Stimulated activated effector memory CD8-positive, alpha-beta T cell treated with anti-CD3 and anti-CD28 coated beads, Interleukin-12 subunit alpha, Interleukin-12 subunit beta, amount 100 ng/mL, for 72 hours (primary cell): ENCODE measurements around the gene TEN1.
A peak's percentile ranks its signal among the peaks of the same experiment; 100 is the strongest.

ENCODE experiments used
- ATAC-seq: fragments of 150-1000 bp; cut with Tn5 transposase; 2 replicates; pipeline ENCODE4 v1.10.0; 2021
- DNase-seq, 2 donors: peaks; one replicate each; pipeline ENCODE4 v3.0.0; 2021 to 2022; ENCODE audit warnings: low spot score in 2 of 2
- H3K27ac Mint-ChIP-seq: one replicate; pipeline ENCODE4 v1.8.0; 2022; ENCODE audit warnings: mild to moderate bottlenecking, mixed read lengths
- H3K36me3 Mint-ChIP-seq: one replicate; pipeline ENCODE4 v1.8.0; 2022; ENCODE audit warnings: mild to moderate bottlenecking, mixed read lengths
- H3K4me1 Mint-ChIP-seq: one replicate; pipeline ENCODE4 v1.8.0; 2022; ENCODE audit warnings: mixed read lengths
- H3K4me3 Mint-ChIP-seq: one replicate; pipeline ENCODE4 v1.8.0; 2022; ENCODE audit warnings: mild to moderate bottlenecking, mixed read lengths
- H3K9me3 Mint-ChIP-seq: one replicate; pipeline ENCODE4 v1.8.0; 2022; ENCODE audit warnings: mixed read lengths

TEN1 gene, protein sequence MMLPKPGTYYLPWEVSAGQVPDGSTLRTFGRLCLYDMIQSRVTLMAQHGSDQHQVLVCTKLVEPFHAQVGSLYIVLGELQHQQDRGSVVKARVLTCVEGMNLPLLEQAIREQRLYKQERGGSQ

DNA sequence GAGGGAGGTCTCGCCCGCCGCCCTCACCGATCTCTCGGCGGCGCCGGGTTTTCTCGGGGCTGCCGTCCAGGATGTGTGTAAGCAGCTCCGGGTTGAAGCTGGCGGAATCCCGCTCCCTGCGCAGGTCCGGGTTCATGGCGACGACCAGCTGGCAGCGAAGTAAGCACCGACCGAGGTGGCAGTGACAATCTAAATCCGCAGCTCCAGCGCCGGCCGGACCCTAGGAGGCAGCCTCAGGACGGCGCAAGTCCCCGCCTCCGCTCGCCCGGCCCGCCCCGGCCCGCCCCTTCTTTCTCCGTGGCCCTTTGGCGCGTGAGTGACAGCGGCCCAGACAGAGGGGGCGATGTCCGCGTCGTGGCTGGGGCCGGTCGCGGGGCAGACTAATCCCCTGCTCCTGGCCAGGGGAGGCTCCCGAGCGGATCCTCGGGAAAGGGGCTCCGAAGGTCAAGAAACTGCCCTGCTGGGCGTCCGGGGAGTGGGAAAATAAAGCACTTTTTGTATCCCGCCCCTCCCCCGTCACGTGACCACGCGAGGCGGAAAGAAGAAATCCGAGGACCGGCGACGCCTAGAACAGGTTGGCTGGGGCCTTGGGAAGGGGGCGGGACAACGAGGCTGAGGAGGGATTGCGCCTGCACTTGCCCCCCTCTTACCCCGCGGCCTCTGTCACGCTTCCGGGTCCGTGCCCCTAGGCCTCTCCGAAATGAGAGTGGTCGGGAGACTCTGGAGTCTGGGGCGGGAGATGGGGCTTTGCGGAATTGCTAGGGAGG, at the start of gene TEN1, which contains the start of gene ACOX1:
TSS of gene TEN1 (plus strand) at position 303 of the 767 bp plus-strand sequence. CDS start 6,953 bp downstream, outside the sequence.
TSS of gene ACOX1 (minus strand) at position 229 of the 767 bp plus-strand sequence. CDS start at position 136, 93 bp downstream.
- Mint-ChIP-seq H3K27ac (peak within 1 kb of the TSS; percentile 100), H3K9me3 (no peaks in the 10 kb centered on the region), H3K4me3 (peak within 1 kb of the TSS; percentile 96), H3K4me1 (peaks cover 32% of the 10 kb centered on the region), H3K36me3 (peaks cover 35% of the 10 kb centered on the region)
- ATAC-seq = peak; percentile 98
- DNase-seq = peak; percentile 84 to 99

DNA sequence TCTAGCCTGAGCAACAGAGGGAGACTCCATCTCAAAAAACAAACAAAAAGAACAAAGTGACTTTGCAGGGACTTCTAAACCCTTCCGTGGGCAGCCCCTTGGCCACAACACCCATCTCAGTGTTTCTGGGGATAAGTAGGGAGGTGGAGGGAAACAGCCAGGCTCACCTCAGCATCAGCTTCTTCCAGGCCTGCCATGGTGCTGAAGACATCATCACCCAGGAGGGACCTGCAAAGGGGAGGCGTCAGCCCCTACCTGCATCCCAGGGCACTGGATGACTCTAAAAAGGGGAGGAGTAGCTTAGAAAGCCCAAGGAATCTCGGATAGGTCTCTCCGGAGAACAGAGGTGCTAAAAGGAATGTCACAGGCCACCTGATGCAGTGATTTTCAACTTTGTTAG, 48.0 kb upstream of the TEN1 start:
- Mint-ChIP-seq H3K4me3 (no peak overlapping the region), H3K9me3 (no peaks in the 10 kb centered on the region), H3K27ac (no peak overlapping the region), H3K4me1 (no peaks in the 10 kb centered on the region), H3K36me3 (no peaks in the 10 kb centered on the region)
- no peak for ATAC-seq
- no peak for DNase-seq

DNA sequence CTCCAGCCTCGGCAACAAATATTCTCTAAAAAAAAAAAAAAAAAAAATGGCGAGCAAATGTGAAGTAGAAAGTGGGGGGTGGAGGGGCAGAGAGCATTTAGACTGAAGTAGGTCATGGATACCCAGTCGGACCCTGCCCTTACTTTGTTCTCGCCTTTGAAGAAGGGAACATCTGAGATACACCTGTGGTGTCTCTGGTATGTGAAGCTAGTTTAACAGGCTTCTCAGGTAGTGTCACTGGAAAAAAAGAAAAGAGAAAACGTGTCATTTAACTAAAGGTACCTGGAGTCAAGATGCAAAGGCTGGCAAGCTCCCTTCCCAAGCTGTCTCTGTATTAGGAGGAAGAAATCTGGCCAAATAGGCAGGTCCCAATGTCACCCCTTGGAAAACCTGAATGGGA, 46.2 kb upstream of the TEN1 start:
- no peaks in the 10 kb centered on the region for H3K36me3 Mint-ChIP-seq
- H3K4me3 Mint-ChIP-seq = no peak overlapping the region
- no peaks in the 10 kb centered on the region for H3K9me3 Mint-ChIP-seq
- DNase-seq (no peak), ATAC-seq (no peak)
- no peaks in the 10 kb centered on the region for H3K4me1 Mint-ChIP-seq
- no peak overlapping the region for H3K27ac Mint-ChIP-seq

DNA sequence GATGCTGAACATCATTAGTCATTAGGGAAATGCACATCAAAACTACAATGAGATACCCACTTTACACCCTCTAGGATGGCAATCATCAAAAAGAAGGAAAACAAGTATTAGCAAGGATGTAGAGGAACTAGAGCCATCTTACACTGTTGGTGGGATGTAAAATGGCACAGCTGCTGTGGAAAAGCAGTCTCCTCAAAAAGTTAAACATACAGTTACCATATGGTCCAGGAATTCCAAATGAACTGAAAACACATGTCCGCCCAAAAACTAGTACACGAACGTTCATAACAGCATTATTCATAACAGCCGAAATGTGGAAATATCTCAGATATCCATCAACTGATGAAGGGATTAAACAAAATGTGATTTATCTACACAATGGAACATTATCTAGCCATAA, 45.2 kb upstream of the TEN1 start:
- Mint-ChIP-seq H3K36me3 (no peaks in the 10 kb centered on the region), H3K9me3 (no peaks in the 10 kb centered on the region), H3K27ac (no peak overlapping the region), H3K4me3 (no peak overlapping the region), H3K4me1 (no peaks in the 10 kb centered on the region)
- no peak for ATAC-seq
- no peak for DNase-seq

DNA sequence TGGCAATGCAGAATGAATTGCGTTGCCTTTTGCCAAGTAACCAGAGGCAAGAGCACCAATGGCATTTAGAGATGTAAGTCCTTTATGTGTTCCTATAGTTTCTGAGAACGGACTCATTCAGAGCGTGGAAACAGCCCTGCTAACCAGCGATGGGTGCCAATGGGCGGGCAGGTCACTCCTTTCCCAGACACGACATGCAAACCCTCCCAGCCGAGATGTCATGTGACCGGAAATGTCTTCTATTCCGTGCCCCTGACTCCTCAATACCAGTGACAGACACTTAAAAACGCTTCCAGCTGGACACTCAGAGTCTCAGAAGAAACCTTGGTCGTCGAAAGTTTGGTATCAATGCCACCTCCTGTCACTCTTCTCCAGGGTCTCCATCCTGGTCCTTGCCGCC, 41.4 kb upstream of the TEN1 start:
- Mint-ChIP-seq H3K36me3 (no peaks in the 10 kb centered on the region), H3K27ac (no peak overlapping the region), H3K4me3 (no peak overlapping the region), H3K4me1 (peaks cover 16% of the 10 kb centered on the region), H3K9me3 (no peaks in the 10 kb centered on the region)
- ATAC-seq (no peak), DNase-seq (no peak)

DNA sequence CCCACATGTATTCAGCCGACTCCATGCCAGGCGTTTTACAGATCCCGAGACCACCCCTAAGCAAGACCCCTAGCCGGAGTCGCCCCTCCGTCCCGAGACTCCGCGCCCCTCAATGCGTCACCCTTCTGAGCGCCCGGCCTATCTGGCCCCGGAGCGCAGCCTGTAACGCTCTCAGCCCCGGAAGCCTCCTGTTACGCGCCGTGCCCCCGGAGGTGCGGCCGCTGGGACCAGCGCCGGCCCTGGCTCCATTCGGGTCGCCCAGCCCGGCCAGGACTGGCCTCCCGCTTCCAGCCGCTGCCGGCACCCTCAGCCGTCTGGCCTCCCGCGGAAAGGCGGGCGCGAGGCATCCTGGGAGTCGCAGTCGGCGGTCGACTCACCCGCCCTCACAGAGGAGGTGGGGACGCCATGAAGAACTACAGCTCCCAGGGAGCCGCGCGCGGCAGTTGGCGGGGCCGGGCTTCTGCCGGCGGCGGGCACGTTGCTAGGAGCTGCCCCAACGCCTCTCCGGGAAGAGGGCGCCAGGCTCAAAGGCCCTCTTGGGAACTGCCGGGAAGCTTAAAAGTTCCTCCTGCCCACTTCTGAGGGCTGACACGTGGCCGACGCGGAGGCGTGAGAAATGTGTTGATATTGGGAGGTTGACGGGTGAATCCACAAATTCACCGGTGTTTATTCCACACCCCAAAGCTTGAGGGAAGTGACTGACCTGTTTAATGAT, 38.2 kb upstream of the TEN1 start, which contains the start of gene FBF1:
TSS of gene FBF1 (minus strand) at position 316 of the 715 bp plus-strand sequence. CDS start 2,893 bp downstream, outside the sequence.
- ATAC-seq (peak; percentile 99), DNase-seq (peak; percentile 81 to 94)
- H3K27ac Mint-ChIP-seq = peak within 1 kb of the TSS; percentile 94
- no peaks in the 10 kb centered on the region for H3K36me3 Mint-ChIP-seq
- H3K4me1 Mint-ChIP-seq = peaks cover 16% of the 10 kb centered on the region
- no peaks in the 10 kb centered on the region for H3K9me3 Mint-ChIP-seq
- H3K4me3 Mint-ChIP-seq = peak within 1 kb of the TSS; percentile 91

DNA sequence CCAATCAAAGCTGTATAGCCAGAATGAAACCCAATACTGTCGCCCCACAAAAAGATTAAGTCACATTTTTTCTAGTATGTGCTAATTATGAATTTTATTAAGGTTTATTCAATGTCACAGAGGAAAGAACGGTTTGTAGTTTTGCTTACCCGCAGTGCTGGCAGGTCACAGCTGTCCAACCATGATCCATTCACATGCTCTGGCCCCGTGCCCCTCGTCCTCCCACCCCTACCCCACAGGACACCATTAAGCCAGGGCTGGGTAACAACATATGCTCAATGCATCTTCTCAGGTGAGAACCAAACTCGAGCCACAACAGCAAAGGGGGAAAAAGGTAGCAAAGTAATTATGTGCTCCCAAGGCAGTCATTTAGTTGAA, 37.6 kb upstream of the TEN1 start:
- Mint-ChIP-seq H3K36me3 (peaks cover 5% of the 10 kb centered on the region), H3K27ac (no peak overlapping the region), H3K4me1 (peaks cover 16% of the 10 kb centered on the region), H3K9me3 (no peaks in the 10 kb centered on the region), H3K4me3 (peak overlapping the region; percentile 91)
- ATAC-seq (no peak), DNase-seq (no peak)

DNA sequence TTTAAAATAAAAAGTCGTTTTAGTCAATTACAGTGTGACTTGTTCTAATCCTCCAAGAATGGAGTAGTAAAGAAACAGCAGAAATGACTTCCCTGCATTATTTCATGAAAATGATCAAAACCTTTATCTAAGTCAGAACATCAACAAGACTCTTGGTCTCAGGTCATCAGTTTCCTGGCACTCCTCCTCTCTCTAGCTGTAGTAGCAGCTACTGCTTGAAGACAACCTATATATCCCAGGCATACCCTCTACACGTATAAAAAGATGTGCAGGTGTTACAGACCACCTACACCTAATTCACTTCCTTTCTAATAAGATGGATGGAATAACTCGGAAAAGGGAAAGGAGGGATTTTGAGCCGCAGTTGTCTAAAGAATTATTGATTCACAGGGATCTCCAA, 36.6 kb upstream of the TEN1 start:
- Mint-ChIP-seq H3K4me1 (peaks cover 16% of the 10 kb centered on the region), H3K4me3 (no peak overlapping the region), H3K9me3 (no peaks in the 10 kb centered on the region), H3K36me3 (peaks cover 16% of the 10 kb centered on the region), H3K27ac (no peak overlapping the region)
- ATAC-seq (no peak), DNase-seq (no peak)

DNA sequence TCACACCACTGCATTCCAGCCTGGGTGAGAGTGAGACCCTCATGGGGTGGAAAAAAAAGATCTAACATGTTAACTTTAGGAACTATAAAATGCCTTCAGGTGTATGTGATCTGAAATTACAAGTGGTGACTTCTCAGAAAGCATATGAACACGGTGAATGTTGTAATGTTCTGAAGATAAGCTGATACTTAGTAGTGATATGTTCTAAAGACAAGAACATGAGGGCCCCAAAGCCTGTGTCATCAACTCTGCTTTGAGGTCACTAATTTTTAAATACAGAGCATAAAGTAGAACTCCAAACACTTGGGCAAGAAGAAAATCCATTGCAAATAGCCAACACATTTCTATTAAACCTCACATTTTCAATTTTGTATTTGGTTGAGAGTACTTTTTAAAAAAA, 35.5 kb upstream of the TEN1 start:
- peaks cover 26% of the 10 kb centered on the region for H3K36me3 Mint-ChIP-seq
- H3K27ac Mint-ChIP-seq = peak overlapping the region; percentile 36
- ATAC-seq (no peak), DNase-seq (no peak)
- no peak overlapping the region for H3K4me3 Mint-ChIP-seq
- H3K4me1 Mint-ChIP-seq = peaks cover 16% of the 10 kb centered on the region
- H3K9me3 Mint-ChIP-seq = no peaks in the 10 kb centered on the region

DNA sequence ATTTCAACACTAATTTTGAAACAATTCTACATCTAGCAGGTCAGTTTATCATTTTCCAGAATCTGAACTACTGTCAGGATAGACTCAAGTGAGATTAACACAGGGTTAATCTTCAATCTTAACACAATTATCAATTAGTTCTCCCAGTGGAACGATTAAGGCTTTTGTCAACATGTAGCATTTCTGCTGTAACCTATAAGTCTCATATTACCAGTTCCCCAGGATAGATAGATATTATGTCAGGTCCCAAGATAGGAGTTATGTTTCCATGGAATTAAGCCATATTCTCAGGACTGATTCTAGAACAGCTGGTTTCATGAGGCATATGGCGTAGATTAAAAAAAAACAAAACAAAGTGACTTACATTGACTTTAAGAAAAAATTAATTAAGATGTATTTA, 33.8 kb upstream of the TEN1 start:
- DNase-seq (no peak), ATAC-seq (no peak)
- peaks cover 15% of the 10 kb centered on the region for H3K4me1 Mint-ChIP-seq
- H3K9me3 Mint-ChIP-seq = no peaks in the 10 kb centered on the region
- peaks cover 43% of the 10 kb centered on the region for H3K36me3 Mint-ChIP-seq
- no peak overlapping the region for H3K27ac Mint-ChIP-seq
- H3K4me3 Mint-ChIP-seq = no peak overlapping the region

DNA sequence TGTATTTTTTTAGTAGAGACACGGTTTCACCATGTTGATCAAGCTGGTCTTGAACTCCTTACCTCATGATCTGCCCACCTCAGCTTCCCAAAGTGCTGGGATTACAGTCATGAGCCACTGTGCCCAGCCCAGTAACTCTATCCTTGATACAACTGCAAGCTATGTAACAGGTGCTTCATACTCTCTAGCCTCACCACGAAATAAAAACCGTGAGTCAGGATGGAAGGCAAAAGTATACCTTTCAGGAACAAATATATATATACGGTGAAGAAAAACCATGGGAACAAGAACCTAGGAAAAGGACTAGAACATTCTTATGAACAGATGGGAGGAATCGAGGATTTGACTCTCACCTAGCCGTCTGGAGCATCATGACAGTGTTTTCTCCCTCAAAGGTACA, 28.6 kb upstream of the TEN1 start:
- peaks cover 95% of the 10 kb centered on the region for H3K36me3 Mint-ChIP-seq
- no peak overlapping the region for H3K4me3 Mint-ChIP-seq
- ATAC-seq = no peak
- H3K4me1 Mint-ChIP-seq = peaks cover 5% of the 10 kb centered on the region
- H3K9me3 Mint-ChIP-seq = no peaks in the 10 kb centered on the region
- no peak for DNase-seq
- H3K27ac Mint-ChIP-seq = no peak overlapping the region

DNA sequence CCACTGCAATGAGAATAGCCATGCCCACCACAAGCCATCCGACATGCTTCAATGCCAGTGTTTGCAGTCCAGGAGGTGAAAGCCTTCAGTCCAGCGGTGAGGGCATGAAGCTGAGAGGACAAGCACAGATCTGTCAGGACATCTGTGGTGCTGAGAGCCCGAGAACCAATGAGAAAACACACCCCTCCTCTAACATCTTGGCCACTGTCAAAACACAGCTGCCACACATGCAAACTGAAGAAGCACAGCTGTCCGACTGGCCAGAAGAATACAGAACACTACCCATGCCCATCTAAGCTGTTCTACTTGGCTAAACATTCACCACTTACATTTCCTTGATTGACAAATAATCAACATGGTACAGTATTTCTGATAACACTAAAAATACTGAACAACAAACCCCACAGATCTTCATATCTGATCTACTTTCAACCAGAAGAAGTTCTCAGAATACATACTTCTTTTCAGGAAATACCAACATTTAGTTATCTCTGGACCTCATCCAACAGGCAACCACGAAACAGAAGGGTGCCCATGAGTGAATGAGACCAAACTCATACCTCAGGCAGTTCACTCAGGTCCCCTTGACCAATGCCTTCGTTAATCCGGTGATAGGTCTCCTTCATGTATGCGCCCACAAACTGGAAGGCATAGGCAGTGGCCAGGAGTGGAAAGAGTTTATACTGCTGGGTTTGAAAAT, 28.0 kb upstream of the TEN1 start:
- Mint-ChIP-seq H3K4me3 (no peak overlapping the region), H3K4me1 (peaks cover 5% of the 10 kb centered on the region), H3K36me3 (peaks cover 100% of the 10 kb centered on the region), H3K27ac (peak overlapping the region; percentile 50), H3K9me3 (no peaks in the 10 kb centered on the region)
- ATAC-seq (no peak), DNase-seq (no peak)

DNA sequence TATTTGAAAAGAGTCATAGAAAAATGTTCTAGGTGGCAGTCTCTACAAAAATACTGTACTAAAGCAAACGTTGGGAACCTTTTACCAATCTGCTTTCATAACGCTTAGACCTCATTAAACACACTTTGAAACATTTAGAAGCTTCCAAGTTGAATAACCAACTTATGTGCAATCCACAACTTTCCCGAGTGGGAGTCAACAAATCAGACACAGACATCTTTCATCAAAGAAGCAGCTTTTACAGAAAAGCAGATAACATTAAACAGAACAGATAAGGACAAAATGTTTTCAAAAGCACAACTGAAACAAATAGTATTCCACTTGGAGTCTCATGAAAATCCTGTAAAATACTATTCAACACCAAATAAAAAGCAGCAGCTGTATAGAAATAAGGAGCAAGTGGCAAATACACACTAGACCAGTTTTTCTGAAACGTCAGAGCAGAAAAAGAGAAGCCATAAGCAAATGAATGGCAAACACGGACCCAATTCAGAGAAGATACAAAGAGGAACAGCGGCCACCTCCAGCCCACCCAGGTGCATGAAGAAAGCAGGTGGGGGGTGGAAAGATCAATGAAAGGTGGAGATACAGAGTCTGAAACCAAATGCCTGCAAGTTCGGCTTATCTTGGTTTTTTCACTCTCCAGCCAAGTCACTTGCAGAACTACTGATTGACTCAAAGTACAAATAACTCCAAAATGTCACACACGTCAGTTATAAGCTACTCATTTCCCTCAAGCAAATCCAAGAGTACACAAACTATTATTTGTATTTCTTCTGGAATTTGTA, 19.8 kb upstream of the TEN1 start:
- Mint-ChIP-seq H3K4me1 (no peaks in the 10 kb centered on the region), H3K27ac (no peak overlapping the region), H3K36me3 (peaks cover 37% of the 10 kb centered on the region), H3K4me3 (no peak overlapping the region), H3K9me3 (no peaks in the 10 kb centered on the region)
- ATAC-seq = no peak
- no peak for DNase-seq

DNA sequence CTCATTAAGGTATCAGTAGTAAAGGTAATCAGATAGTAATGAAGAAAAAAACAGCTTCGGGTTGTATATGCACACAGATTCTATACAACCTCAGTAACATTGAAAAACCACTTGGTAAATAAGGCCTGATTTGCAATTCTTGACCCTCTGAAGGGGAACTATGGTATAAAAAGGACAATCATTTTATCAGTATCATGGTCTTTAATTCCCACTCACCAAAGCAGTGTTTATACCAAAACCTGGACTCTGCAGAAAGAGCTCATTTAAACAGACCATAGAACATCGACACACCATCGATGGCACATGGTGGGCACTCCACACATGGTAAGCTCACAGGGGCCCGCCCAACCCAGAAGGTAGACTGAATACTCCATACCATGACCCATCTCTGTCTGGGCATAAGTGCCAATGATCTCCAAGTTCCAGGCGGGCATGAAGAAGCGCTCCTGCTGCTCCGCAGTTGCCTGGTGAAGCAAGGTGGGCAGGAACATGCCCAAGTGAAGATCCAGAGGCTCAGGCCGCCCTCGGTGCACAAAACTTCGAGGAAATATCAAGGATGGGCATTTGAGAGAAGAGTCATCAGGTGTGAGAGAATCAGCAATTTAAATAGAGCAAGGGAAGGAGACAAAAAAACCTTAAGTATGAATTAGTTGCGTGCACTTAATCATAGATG, 19.1 kb upstream of the TEN1 start:
- Mint-ChIP-seq H3K4me3 (no peak overlapping the region), H3K27ac (no peak overlapping the region), H3K9me3 (no peaks in the 10 kb centered on the region), H3K36me3 (peaks cover 30% of the 10 kb centered on the region), H3K4me1 (no peaks in the 10 kb centered on the region)
- DNase-seq (no peak), ATAC-seq (no peak)
